HG03432 (cell line): ENCODE data around the gene CAMP.
"Not testable (repeated sequence)": the region's sequence is repeated elsewhere in the genome, so short reads cannot be mapped to it uniquely, and the experiment has no call there.

Source experiments
- ATAC-seq: cut with Tn5 transposase; IDR thresholded peaks from one replicate; pipeline ENCODE4 v1.9.1; 2021; ENCODE audit warnings: mild to moderate bottlenecking, moderate library complexity; ENCODE audit not compliant: unreplicated experiment

CAMP gene

DNA sequence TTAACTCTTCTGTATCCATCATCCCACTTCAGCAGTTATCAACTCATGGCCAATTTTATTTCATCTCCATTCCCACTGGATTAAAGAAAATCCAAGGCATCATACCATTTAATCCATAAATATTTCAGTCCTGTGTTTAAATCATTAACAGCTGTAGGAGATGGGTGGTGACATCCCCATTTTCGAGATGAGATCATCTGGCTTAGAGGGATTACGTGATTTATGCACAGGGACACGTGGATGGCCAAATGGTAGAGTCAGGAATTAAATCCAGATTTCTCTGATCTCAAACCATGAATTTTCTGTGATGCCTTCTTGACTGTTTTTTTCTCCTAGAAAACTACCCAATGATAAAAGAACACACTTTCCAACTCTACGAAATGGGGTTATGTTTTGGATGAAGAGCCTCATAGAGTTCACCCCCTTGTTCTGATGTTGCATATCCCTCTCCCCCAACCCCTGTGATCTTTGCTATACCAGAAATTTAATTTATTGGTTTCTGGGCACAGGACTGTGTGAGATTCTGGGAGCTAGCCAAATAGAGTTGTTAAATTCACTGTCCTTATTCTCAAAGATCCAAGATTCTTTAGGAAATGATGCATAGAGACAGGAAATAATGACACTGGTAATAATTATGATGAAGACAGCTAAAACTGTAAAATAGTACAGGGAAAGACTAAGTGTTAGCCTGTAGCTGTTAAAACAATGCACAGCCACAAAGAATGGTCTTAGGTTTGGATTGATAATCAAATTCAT, 25.0 kb downstream of the CAMP start:
- no peak for ATAC-seq

DNA sequence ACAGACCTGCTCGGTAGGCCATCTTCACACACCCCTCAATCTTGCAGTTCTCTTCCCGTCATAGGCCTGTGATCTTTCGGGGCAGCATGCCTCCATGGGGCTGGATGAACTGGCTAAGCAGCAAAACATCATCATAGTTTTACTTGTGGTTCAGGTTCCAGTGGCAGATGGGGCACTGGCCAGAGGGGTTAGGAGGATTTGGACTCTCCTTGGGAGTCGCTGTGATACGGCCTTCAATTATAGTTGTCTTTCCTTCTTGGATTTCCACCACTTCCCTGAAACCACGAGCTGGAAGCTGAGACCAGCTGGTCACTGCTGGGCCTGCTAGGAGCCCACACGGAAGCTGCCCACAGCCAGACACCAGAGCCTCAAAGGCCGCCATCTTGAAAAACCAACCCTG, 33.3 kb downstream of the CAMP start:
- ATAC-seq, result no peak

DNA sequence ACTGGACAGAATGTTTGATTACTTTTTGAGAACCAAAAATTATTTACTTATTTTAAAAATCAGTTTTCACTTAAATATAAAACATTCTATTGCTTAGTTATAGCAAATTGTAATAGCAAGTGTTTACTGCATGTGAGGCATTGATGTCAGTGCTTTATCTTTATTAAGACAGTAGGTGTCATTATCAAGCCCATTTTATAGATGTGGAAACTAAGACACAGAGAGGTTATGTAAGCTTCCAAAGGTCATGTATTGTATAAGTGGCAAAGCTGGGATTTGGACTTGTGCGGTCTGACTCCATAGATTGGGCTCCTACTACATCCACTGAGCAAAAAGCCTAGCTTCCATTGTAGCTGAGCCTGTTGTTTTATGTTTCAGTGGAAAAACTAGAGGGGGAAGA, 35.2 kb downstream of the CAMP start:
- no peak for ATAC-seq

DNA sequence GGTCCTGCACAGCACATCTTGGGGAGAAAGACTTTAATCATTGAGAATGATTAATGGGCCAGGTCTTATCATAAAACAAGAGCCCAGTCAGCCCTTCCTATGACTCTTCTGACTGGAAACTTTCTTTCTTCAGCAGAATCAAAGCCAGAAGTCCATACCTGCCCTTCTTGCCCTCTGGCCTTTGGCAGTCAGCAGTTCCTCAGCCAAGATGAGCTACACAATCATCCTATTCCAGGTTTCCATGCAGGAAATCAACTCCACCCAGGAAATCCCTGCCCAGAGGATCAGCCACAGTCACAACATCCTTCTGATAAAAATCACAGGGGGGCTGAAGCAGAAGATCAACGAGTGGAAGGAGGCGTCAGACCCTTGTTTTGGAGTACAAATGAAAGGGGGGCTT, 44.5 kb downstream of the CAMP start:
- no peak for ATAC-seq

DNA sequence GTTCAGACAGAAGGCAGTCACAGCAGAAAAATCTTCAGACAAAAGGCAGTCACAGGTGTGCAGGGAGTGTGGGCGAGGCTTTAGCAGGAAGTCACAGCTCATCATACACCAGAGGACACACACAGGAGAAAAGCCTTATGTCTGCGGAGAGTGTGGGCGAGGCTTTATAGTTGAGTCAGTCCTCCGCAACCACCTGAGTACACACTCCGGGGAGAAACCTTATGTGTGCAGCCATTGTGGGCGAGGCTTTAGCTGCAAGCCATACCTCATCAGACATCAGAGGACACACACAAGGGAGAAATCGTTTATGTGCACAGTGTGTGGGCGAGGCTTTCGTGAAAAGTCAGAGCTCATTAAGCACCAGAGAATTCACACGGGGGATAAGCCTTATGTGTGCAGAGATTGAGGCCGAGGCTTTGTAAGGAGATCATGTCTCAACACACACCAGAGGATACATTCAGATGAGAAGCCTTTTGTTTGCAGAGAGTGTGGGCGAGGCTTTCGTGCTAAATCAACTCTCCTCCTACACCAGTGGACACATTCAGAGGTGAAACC, 45.2 kb downstream of the CAMP start:
- ATAC-seq, result no peak

DNA sequence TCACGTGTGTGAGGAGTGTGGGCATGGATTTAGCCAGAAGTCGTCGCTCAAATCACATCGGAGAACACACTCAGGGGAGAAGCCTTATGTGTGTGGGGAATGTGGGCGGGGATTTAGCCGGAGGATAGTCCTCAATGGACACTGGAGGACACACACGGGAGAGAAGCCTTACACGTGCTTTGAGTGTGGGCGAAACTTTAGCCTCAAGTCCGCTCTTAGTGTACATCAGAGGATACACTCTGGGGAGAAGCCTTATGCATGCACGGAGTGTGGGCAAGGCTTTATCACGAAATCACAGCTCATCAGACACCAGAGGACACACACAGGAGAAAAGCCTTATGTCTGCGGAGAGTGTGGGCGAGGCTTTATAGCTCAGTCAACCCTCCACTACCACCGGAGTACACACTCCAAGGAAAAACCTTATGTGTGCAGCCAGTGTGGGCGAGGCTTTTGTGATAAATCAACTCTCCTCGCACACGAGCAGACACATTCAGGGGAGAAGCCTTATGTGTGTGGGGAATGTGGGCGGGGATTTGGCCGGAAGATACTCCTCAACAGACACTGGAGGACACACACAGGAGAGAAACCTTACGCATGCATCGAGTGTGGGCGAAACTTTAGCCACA, 45.8 kb downstream of the CAMP start:
- no peak for ATAC-seq

DNA sequence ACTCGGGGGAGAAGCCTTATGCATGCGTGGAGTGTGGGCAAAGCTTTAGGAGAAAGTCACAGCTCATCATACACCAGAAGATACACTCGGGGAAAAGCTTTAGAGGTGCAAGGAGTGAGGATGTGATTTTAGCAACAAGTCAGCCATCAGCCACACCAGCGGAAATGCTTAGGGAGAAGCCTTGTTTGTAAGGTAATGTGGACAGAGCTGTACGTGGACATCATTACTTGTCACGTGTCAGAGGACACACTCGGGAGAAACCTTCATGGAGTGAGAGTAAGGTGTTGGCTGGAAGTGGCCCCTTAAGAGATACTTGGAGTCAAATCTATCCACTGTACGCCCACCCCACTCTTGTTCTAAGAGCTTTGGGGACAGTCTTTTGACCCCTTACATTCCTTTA, 46.3 kb downstream of the CAMP start:
- no peak for ATAC-seq

DNA sequence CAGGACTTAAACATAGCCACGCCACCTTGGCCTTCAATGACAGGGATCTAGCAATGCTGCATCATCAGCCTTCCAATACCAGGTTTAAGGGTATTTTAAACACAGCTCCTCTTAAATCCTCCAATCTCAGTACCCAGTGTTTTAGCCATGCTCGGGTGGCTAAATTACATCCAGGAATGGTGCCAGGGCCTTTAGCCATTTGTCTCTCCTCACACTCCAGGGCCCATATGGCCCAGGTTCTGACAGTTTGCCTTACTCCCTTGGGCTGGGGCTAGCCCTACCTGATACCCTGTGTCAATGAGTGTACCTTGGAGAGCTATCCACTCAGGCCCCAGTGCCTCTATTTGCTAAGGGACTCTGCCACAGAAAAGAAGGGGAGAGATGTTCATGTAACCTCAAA, 47.0 kb downstream of the CAMP start:
- ATAC-seq, result no peak

DNA sequence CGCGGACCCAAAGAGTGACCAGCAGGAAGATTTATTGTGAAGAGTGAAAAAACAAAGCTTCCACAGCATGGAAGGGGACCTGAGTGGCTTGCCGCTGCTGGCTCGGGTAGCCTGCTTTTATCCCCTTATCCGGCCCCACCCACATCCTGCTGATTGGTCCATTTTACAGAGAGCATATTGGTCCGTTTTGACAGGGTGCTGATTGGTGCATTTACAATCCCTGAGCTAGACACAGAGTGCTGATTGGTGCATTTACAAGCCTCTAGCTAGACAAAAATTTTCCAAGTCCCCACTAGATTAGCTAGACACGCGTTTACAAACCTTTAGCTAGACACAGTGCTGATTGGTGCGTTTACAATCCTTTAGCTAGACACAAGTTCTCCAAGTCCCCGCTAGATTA, 47.9 kb downstream of the CAMP start:
- not testable (repeated sequence) for ATAC-seq

DNA sequence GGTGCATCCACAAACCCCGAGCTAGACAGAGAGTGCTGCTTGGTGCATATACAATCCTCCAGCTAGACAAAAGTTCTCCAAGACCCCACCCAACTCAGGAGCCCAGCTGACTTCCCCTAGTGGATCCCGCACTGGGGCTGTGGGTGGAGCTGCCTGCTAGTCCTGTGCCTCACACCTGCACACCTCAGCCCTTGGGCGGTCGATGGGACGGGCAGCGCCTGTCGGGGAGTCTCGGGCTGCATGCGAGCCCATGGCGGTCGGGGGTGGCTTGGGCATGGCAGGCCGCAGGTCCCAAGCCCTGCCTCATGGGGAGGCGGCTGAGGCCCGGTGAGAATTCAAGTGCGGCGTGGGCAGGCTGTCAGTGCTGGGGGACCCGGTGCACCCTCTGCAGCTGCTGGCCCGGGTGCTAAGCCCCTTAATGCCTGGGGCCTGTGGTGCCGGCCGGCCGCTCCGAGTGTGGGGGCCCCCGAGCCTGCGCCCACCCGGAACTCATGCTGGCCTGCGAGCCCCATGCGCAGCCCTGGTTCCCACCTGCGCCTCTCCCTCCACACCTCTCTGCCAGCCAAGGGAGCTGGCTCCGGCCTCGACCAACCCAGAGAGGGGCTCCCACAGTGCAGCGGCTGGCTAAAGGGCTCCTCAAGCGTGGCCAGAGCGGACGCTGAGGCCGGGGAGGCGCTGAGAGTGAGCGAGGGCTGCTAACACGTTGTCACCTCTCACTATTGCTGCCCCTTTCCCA, 48.6 kb downstream of the CAMP start:
- ATAC-seq, result no peak

DNA sequence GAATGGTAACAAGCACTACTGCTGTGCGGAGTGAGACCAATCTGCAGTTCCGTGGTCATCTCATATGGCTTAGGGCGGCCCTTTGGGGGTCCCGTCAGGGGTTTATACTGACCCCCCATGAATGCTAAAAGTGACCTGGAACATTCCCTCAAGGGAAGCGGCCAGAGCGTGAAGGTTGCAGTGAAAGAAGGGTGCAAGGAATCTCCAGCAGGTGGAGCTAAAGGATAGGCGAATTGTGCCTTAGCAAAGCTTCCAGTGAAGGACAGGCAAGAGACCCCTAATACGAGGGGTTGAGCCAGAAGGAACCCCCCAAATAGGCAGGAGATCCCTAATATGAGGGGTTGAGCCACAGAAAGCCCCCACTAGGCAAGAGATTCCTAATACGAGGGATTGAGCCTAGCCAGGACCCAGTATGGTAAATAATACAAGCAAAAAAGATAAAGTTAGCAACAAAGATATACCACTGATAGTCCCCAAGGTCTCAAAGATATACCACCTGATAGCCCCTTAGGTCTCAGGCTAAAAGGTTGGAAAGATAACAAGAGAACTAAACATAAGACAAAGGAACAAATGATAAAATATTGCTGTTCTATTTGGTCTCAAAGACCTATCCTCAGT, 50.4 kb downstream of the CAMP start:
- ATAC-seq, result no peak

DNA sequence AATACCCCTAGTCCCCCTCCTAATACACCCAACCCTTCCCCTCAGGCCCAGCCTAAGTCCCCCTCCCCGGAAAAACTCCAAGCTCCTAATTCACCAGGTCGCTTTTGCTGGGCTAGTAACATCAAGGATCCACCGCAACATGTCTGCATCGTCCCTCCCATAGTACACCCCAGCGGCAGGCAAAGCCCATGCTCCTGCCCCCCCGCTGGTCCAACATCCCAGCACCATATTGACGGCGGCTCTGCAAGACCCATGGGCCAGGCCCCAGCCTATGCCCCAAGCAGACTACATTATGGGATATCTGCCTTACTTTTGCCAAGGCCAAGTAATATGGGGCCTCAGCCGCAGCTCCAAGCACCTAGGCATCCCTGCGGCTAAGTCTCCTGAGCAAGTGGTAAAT, 51.2 kb downstream of the CAMP start:
- ATAC-seq, result no peak
